ENCODE data around the gene PGC. TPM values are rescaled to one million over a fixed set of nuclear protein-coding genes. Genes with fewer than 3 reads are reported as not detected.

The PGC gene
- total and polyA plus RNA-seq, 4 donors: 19.2 to 1,394 (median 467) TPM

DNA sequence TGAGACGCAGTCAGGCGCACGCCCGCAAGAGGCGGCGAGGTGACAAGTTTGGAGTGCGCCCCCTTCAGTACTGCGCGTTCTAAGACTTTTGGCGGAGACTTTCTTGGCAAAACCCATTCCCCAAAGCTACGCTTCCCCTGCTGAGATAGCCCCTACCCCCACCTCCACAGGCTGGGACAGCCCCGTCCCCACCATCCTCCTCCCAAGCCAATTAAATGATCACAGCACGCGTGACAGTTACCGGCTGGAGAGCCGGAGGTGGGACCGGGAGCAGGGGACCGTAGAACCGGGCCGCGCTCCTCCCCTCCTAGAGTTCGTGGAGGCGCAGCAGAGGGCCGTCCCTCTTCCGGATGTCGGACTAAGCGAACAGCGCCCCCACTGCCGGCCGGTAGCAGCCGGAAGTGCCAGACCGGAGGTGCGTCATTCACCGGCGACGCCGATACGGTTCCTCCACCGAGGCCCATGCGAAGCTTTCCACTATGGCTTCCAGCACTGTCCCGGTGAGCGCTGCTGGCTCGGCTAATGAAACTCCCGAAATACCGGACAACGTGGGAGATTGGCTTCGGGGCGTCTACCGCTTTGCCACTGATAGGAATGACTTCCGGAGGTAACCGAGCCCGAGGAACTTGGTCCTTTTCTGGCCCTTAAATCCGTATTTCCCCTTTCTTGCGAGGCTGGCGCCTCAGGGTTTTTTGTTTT is 40.2 kb upstream of the PGC start, which contains the start of gene TOMM6:
TOMM6 (plus strand) TSS at position 476 of the 699 bp plus-strand sequence; CDS start at position 480, 4 bp downstream.
- Histone ChIP-seq H3K4me1 (ENCODE audit: control insufficient read depth in 5 of 5, insufficient read depth in 5 of 5, low read length in 5 of 5) (peaks cover 2 to 15% (median 13%) of the 10 kb centered on the region in 5 donors), H3K36me3 (ENCODE audit: control insufficient read depth in 4 of 4, insufficient read depth in 4 of 4, low read length in 4 of 4) (peaks cover 8 to 29% (median 16%) of the 10 kb centered on the region in 4 donors), H3K27me3 (ENCODE audit: control insufficient read depth in 3 of 3, insufficient read depth in 3 of 3, low read length in 2 of 3) (no peaks in the 10 kb centered on the region), H3K4me3 (peak within 1 kb of the TSS; percentile 74), H3K27ac (ENCODE audit: low read depth in 1 of 2, low read length in 1 of 2) (peak within 1 kb of the TSS; percentile 90 to 95), H3K9me3 (ENCODE audit: control insufficient read depth in 4 of 4, insufficient read depth in 3 of 4, low read length in 3 of 4) (no peaks in the 10 kb centered on the region), H3K9ac (ENCODE audit: insufficient read depth in 1 of 2, low read length in 2 of 2) (peak within 1 kb of the TSS; percentile 97 to 99)
- peak; percentile 95 to 98 (median 97) for DNase-seq
- 0 to 1% methylated on average over 55 of the region's 55 CpGs for WGBS, 2 donors
- peak; percentile 93 for ATAC-seq (ENCODE audit: insufficient read depth, low FRiP score)
- TF ChIP-seq, protein P1, sequence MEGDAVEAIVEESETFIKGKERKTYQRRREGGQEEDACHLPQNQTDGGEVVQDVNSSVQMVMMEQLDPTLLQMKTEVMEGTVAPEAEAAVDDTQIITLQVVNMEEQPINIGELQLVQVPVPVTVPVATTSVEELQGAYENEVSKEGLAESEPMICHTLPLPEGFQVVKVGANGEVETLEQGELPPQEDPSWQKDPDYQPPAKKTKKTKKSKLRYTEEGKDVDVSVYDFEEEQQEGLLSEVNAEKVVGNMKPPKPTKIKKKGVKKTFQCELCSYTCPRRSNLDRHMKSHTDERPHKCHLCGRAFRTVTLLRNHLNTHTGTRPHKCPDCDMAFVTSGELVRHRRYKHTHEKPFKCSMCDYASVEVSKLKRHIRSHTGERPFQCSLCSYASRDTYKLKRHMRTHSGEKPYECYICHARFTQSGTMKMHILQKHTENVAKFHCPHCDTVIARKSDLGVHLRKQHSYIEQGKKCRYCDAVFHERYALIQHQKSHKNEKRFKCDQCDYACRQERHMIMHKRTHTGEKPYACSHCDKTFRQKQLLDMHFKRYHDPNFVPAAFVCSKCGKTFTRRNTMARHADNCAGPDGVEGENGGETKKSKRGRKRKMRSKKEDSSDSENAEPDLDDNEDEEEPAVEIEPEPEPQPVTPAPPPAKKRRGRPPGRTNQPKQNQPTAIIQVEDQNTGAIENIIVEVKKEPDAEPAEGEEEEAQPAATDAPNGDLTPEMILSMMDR (IDR thresholded peaks at IDR 0.05; ENCODE audit: control extremely low read depth, extremely low read depth): peak; percentile 77

DNA sequence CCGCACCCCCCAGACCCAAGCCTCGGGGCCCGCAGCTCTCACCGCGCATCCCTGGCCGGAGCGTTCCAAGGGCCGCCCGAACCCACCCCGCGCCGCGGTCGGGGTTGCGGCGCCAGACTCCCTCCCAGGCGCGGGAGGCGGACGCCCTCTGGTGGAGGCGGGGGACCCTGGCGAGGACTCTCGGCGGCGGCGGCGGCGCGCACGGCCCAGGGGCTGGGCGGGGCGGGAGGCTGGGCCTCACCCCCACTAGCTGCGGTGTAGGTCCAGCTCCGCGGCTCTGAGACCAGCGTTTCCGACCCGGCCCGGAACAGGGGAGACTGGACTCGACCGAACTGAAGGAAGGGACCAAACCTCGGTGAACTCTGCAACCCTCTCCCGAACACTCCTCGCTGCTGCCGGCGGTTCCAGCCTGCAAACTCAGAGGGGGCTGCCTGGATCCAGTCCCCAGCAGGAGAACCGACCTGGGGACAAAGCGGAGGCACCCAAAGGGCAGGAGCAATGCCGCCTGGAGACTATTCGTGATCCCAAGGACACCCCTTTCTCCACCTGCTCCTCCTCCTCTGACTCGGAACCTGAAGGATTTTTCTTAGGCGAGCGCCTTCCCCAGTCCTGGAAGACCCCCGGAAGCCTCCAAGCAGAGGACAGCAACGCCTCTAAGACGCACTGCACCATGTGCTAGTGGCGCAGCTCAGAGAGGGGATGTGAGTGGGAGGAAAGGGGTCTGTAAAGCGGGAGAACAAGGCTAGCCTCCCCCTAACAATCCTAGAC is 39.4 kb upstream of the PGC start:
- Histone ChIP-seq H3K9me3 (ENCODE audit: control insufficient read depth in 4 of 4, insufficient read depth in 3 of 4, low read length in 3 of 4) (no peaks in the 10 kb centered on the region), H3K27me3 (ENCODE audit: control insufficient read depth in 3 of 3, insufficient read depth in 3 of 3, low read length in 2 of 3) (no peaks in the 10 kb centered on the region), H3K36me3 (ENCODE audit: control insufficient read depth in 4 of 4, insufficient read depth in 4 of 4, low read length in 4 of 4) (peaks cover 5 to 24% (median 14%) of the 10 kb centered on the region in 4 donors), H3K4me1 (ENCODE audit: control insufficient read depth in 5 of 5, insufficient read depth in 5 of 5, low read length in 5 of 5) (peaks cover 2 to 18% (median 13%) of the 10 kb centered on the region in 5 donors), H3K27ac (ENCODE audit: low read depth in 1 of 2, low read length in 1 of 2) (peak overlapping the region; percentile 90 to 95), H3K4me3 (peak overlapping the region; percentile 70), H3K9ac (ENCODE audit: insufficient read depth in 1 of 2, low read length in 2 of 2) (peak overlapping the region; percentile 55 to 78)
- TF ChIP-seq, protein P1 (IDR thresholded peaks at IDR 0.05; ENCODE audit: control extremely low read depth, extremely low read depth): peak; percentile 74
- DNase-seq (peak; percentile 89 to 91 (median 90)), ATAC-seq (ENCODE audit: insufficient read depth, low FRiP score) (peak; percentile 88)
- 0 to 1% methylated on average over 41 to 58 of the region's 58 CpGs for WGBS, 2 donors

DNA sequence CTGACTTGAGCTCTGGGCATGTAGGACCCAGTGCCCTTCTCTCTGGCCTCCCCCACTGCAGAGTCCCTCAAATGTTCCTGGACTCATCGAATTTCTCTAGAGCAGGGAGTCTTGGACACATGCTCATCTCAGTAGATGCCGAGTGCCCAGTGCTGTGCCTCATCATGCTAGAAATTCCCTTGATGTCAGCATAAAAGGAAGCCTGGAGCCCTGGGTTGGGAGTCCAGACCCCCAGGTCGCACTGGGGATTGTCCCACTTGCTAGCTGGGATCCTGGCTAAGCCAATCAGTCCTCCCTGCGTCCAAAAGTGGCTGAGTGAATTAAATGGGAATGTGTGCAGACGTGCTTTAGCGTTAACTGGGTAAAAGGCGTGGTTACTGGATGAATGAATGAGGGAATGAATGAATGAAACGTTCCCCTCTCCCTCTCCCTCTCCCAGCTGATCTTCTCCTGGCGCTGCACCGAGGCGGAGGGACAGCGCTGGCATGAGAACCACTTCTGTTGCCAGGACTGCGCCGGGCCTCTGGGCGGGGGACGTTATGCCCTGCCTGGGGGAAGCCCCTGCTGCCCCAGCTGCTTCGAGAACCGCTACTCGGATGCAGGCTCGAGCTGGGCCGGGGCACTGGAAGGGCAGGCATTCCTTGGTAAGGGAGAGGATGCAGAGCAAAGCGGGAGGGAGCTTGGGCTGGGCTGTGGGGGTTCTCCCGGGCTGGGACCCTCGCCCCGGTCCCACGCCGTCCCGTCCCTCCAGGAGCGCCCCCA is 38.7 kb upstream of the PGC start:
- Histone ChIP-seq H3K4me3 (no peak overlapping the region), H3K27ac (ENCODE audit: low read depth in 1 of 2, low read length in 1 of 2) (peak overlapping the region; percentile 27 to 62), H3K9ac (ENCODE audit: insufficient read depth in 1 of 2, low read length in 2 of 2) (no peak overlapping the region), H3K27me3 (ENCODE audit: control insufficient read depth in 3 of 3, insufficient read depth in 3 of 3, low read length in 2 of 3) (no peaks in the 10 kb centered on the region), H3K4me1 (ENCODE audit: control insufficient read depth in 5 of 5, insufficient read depth in 5 of 5, low read length in 5 of 5) (peaks cover 2 to 26% (median 16%) of the 10 kb centered on the region in 5 donors), H3K9me3 (ENCODE audit: control insufficient read depth in 4 of 4, insufficient read depth in 3 of 4, low read length in 3 of 4) (no peaks in the 10 kb centered on the region), H3K36me3 (ENCODE audit: control insufficient read depth in 4 of 4, insufficient read depth in 4 of 4, low read length in 4 of 4) (peaks cover 5 to 24% (median 11%) of the 10 kb centered on the region in 4 donors)
- 22 to 39% methylated on average over 27 to 29 of the region's 29 CpGs for WGBS, 2 donors
- DNase-seq (peak in 2 of 3 donors; percentile 45 to 54), ATAC-seq (ENCODE audit: insufficient read depth, low FRiP score) (no peak)
- TF ChIP-seq, protein P1 (IDR thresholded peaks at IDR 0.05; ENCODE audit: control extremely low read depth, extremely low read depth): no peak

Measured in lung (tissue), 12 donors.